NB4 (cell line): ENCODE measurements around the gene IRF1.

Experiments
- DNase-seq: peaks from one replicate; pipeline ENCODE4 v3.0.0; 2010; ENCODE audit warnings: low read depth
- H3K4me3 ChIP-seq: one replicate; pipeline ENCODE4 v1.5.1; 2011; ENCODE audit warnings: mild to moderate bottlenecking, low read depth, low read length, moderate library complexity
- MYC ChIP-seq: IDR thresholded peaks from 2 replicates; pipeline ENCODE4 v1.6.1; 2011; ENCODE audit warnings: low read depth, low read length
- POLR2A ChIP-seq: IDR thresholded peaks from 2 replicates; pipeline ENCODE4 v1.6.1; 2011; ENCODE audit warnings: mild to moderate bottlenecking; ENCODE audit not compliant: insufficient read length; ENCODE audit errors: extremely low read depth
- TF ChIP-seq, protein P1 (sequence below): IDR thresholded peaks from 2 replicates; pipeline ENCODE4 v1.6.1; 2011; ENCODE audit warnings: low read depth, low read length
- TF ChIP-seq, protein P2 (sequence below): IDR thresholded peaks from one replicate; pipeline ENCODE4 v1.5.1; 2012; ENCODE audit warnings: low read depth, low read length

Gene IRF1

GRCh38 chr5:132483661-132484390 lies 6.7 kb downstream of the IRF1 start:
- no peak overlapping the region for H3K4me3 ChIP-seq
- no peak for DNase-seq
- TF ChIP-seq MYC (no peak), POLR2A (no peak)
- TF ChIP-seq, protein P1, sequence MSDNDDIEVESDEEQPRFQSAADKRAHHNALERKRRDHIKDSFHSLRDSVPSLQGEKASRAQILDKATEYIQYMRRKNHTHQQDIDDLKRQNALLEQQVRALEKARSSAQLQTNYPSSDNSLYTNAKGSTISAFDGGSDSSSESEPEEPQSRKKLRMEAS, result no peak
- TF ChIP-seq, protein P2, sequence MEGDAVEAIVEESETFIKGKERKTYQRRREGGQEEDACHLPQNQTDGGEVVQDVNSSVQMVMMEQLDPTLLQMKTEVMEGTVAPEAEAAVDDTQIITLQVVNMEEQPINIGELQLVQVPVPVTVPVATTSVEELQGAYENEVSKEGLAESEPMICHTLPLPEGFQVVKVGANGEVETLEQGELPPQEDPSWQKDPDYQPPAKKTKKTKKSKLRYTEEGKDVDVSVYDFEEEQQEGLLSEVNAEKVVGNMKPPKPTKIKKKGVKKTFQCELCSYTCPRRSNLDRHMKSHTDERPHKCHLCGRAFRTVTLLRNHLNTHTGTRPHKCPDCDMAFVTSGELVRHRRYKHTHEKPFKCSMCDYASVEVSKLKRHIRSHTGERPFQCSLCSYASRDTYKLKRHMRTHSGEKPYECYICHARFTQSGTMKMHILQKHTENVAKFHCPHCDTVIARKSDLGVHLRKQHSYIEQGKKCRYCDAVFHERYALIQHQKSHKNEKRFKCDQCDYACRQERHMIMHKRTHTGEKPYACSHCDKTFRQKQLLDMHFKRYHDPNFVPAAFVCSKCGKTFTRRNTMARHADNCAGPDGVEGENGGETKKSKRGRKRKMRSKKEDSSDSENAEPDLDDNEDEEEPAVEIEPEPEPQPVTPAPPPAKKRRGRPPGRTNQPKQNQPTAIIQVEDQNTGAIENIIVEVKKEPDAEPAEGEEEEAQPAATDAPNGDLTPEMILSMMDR, result no peak

- no peak for DNase-seq
- TF ChIP-seq POLR2A (no peak), MYC (no peak)
- TF ChIP-seq, protein P1, result no peak
- TF ChIP-seq, protein P2, result no peak
- H3K4me3 ChIP-seq, result no peak overlapping the region
Measured at GRCh38 chr5:132483101-132483500, 7.5 kb downstream of the IRF1 start.

- no peak for DNase-seq
- TF ChIP-seq, protein P1, result no peak
- no peak for TF ChIP-seq MYC
- TF ChIP-seq, protein P2, result no peak
- no peak overlapping the region for H3K4me3 ChIP-seq
Measured at GRCh38 chr5:132481596-132482211, 8.9 kb downstream of the IRF1 start.

- no peak for DNase-seq
- no peak overlapping the region for H3K4me3 ChIP-seq
- no peak for TF ChIP-seq POLR2A
- TF ChIP-seq, protein P2, result no peak
- TF ChIP-seq MYC, result no peak
- TF ChIP-seq, protein P1, result no peak
Measured at GRCh38 chr5:132480893-132481595, 9.5 kb downstream of the IRF1 start.

DNA sequence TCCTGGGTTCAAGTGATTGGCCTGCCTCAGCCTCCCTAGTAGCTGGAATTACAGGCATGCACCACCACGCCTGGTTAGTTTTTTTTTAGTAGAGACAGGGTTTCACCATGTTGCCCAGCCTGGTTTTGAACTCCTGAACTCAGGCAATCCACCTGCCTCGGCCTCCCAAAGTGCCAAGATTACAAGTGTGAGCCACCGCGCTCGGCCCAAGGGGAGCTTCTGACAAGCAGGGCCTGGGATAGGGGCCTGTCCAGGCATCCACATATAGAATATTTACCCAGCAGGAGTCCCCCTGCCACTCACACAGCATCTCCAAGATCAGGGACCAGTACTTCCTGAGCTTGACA lies 10.1 kb downstream of the IRF1 start:
- H3K4me3 ChIP-seq, result no peak overlapping the region
- TF ChIP-seq MYC, result no peak
- TF ChIP-seq, protein P1, result no peak
- no peak for TF ChIP-seq POLR2A
- TF ChIP-seq, protein P2, result no peak
- DNase-seq, result no peak
